Upper lobe of left lung (tissue), 4 donors: ENCODE results near the gene TP53TG5.

Experiments
- EP300 ChIP-seq, 4 donors: sonication (generic); formaldehyde crosslinking; IDR thresholded peaks; one replicate each; pipeline ENCODE4 v1.5.1; 2017; ENCODE audit warnings: antibody characterized with exemption in 4 of 4, control low read depth in 2 of 4
- POLR2A ChIP-seq, 4 donors: fragments of 450-650 bp; IDR thresholded peaks; one replicate each; pipeline ENCODE4 v1.5.1; 2016 to 2017; ENCODE audit warnings: antibody characterized with exemption in 4 of 4, mild to moderate bottlenecking in 2 of 4
- TF ChIP-seq, protein P1 (sequence below), 6 experiments: fragments of 450-650 bp in 4 of 6; fragments of 200-600 bp in 2 of 6; sonication (generic) in 2 of 6; IDR thresholded peaks; one replicate each; pipeline ENCODE4 v1.5.1; 2016 to 2019; ENCODE audit warnings: antibody characterized with exemption in 6 of 6

GRCh38 chr20:45420125-45420524, 42.0 kb upstream of the TP53TG5 start:
- TF ChIP-seq, protein P1, sequence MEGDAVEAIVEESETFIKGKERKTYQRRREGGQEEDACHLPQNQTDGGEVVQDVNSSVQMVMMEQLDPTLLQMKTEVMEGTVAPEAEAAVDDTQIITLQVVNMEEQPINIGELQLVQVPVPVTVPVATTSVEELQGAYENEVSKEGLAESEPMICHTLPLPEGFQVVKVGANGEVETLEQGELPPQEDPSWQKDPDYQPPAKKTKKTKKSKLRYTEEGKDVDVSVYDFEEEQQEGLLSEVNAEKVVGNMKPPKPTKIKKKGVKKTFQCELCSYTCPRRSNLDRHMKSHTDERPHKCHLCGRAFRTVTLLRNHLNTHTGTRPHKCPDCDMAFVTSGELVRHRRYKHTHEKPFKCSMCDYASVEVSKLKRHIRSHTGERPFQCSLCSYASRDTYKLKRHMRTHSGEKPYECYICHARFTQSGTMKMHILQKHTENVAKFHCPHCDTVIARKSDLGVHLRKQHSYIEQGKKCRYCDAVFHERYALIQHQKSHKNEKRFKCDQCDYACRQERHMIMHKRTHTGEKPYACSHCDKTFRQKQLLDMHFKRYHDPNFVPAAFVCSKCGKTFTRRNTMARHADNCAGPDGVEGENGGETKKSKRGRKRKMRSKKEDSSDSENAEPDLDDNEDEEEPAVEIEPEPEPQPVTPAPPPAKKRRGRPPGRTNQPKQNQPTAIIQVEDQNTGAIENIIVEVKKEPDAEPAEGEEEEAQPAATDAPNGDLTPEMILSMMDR (IDR thresholded peaks at IDR 0.05) = no peak
- TF ChIP-seq POLR2A (IDR thresholded peaks at IDR 0.05) = no peak
- TF ChIP-seq EP300 (IDR thresholded peaks at IDR 0.05) = no peak
